Large intestine (tissue), 3 donors: ENCODE data around the gene DUSP10. TPM values are rescaled to one million over a fixed set of nuclear protein-coding genes. Genes with fewer than 3 reads are reported as not detected.

Experiments
- DNase-seq, 2 donors: peaks; one replicate each; pipeline versions ENCODE4 v3.0.0 to v3.0.0-alpha.2; 2013
- H3K27ac ChIP-seq: one replicate; pipeline ENCODE4 v1.5.1; 2013; ENCODE audit warnings: low read length
- H3K27me3 ChIP-seq: 2 replicates; pipeline ENCODE4 v1.6.1; 2013; ENCODE audit warnings: low read length; ENCODE audit not compliant: control insufficient read depth, insufficient read depth
- H3K36me3 ChIP-seq: 2 replicates; pipeline ENCODE4 v1.6.1; 2013; ENCODE audit warnings: low read length; ENCODE audit not compliant: control insufficient read depth, insufficient read depth
- H3K4me1 ChIP-seq: one replicate; pipeline ENCODE4 v1.6.1; 2013; ENCODE audit warnings: low read length; ENCODE audit not compliant: control insufficient read depth, insufficient read depth
- H3K4me3 ChIP-seq: one replicate; pipeline ENCODE4 v1.5.1; 2013; ENCODE audit warnings: low read length
- H3K9me3 ChIP-seq: one replicate; pipeline ENCODE4 v1.6.1; 2013; ENCODE audit warnings: mild to moderate bottlenecking, low read depth, low read length, moderate library complexity; ENCODE audit not compliant: control insufficient read depth
- WGBS: methylation state at CpG from one replicate; pipeline ENCODE4 v1.1.5; 2013; ENCODE audit warnings: low lambda C conversion rate; ENCODE audit not compliant: insufficient coverage; 5-methylcytosine and 5-hydroxymethylcytosine counted together
- polyA plus RNA-seq: library from polyadenylated mRNA; unstranded; fragments of 120-200 nt; gene quantifications from one replicate; pipeline ENCODE4 v1.2.1, GENCODE V29; 2013

Gene DUSP10
- polyA plus RNA-seq, 1 donor, result 4.0 TPM

GRCh38 chr1:221734187-221734586 is 7.7 kb downstream of the DUSP10 start:
- DNase-seq, result no peak
- no peaks in the 10 kb centered on the region for H3K9me3 ChIP-seq
- H3K4me3 ChIP-seq, result no peak overlapping the region
- no peaks in the 10 kb centered on the region for H3K4me1 ChIP-seq
- H3K27ac ChIP-seq, result no peak overlapping the region
- peaks cover 4% of the 10 kb centered on the region for H3K36me3 ChIP-seq
- H3K27me3 ChIP-seq, result peaks cover under 1% of the 10 kb centered on the region

- H3K9me3 ChIP-seq, result no peaks in the 10 kb centered on the region
- no peaks in the 10 kb centered on the region for H3K4me1 ChIP-seq
- H3K27ac ChIP-seq, result no peak overlapping the region
These were observed 9.8 kb downstream of the DUSP10 start for GRCh38 chr1:221732052-221732451.

GRCh38 chr1:221729771-221730330 is 12.0 kb downstream of the DUSP10 start:
- H3K4me3 ChIP-seq, result no peak overlapping the region
- 85% methylated on average over 2 of the region's 6 CpGs for WGBS
- H3K4me1 ChIP-seq, result no peaks in the 10 kb centered on the region
- DNase-seq, result no peak
- no peaks in the 10 kb centered on the region for H3K27me3 ChIP-seq
- H3K36me3 ChIP-seq, result no peaks in the 10 kb centered on the region
- H3K27ac ChIP-seq, result no peak overlapping the region
- no peaks in the 10 kb centered on the region for H3K9me3 ChIP-seq

More at GRCh38 chr1:221732052-221732451, 9.8 kb downstream of the DUSP10 start:
- H3K27me3 ChIP-seq, result no peaks in the 10 kb centered on the region
- no peak for DNase-seq
- peaks cover 4% of the 10 kb centered on the region for H3K36me3 ChIP-seq
- no peak overlapping the region for H3K4me3 ChIP-seq

- no peak for DNase-seq
- WGBS, result no CpG with 5 or more reads among the region's 1 CpG
- Histone ChIP-seq H3K4me3 (no peak overlapping the region), H3K9me3 (no peaks in the 10 kb centered on the region), H3K36me3 (no peaks in the 10 kb centered on the region), H3K27me3 (no peaks in the 10 kb centered on the region), H3K4me1 (no peaks in the 10 kb centered on the region), H3K27ac (no peak overlapping the region)
These were observed 13.8 kb downstream of the DUSP10 start for GRCh38 chr1:221728037-221728505.

- no peak overlapping the region for H3K27ac ChIP-seq
- no peak overlapping the region for H3K4me3 ChIP-seq
- WGBS, result no CpG with 5 or more reads among the region's 3 CpGs
- no peaks in the 10 kb centered on the region for H3K27me3 ChIP-seq
- no peaks in the 10 kb centered on the region for H3K36me3 ChIP-seq
- no peaks in the 10 kb centered on the region for H3K4me1 ChIP-seq
- DNase-seq, result no peak
- H3K9me3 ChIP-seq, result no peaks in the 10 kb centered on the region
These were observed 14.5 kb downstream of the DUSP10 start for GRCh38 chr1:221727146-221728036.

GRCh38 chr1:221725735-221726672 is 15.9 kb downstream of the DUSP10 start:
- Histone ChIP-seq H3K4me1 (no peaks in the 10 kb centered on the region), H3K4me3 (no peak overlapping the region)
- WGBS, result no CpG with 5 or more reads among the region's 3 CpGs

GRCh38 chr1:221724931-221725605 is 16.8 kb downstream of the DUSP10 start:
- Histone ChIP-seq H3K4me3 (no peak overlapping the region), H3K4me1 (no peaks in the 10 kb centered on the region), H3K27ac (no peak overlapping the region), H3K27me3 (no peaks in the 10 kb centered on the region), H3K9me3 (no peaks in the 10 kb centered on the region), H3K36me3 (no peaks in the 10 kb centered on the region)
- DNase-seq, result no peak
- no CpG with 5 or more reads among the region's 4 CpGs for WGBS

More at GRCh38 chr1:221725735-221726672, 15.9 kb downstream of the DUSP10 start:
- no peak for DNase-seq
- Histone ChIP-seq H3K27ac (no peak overlapping the region), H3K27me3 (no peaks in the 10 kb centered on the region), H3K36me3 (no peaks in the 10 kb centered on the region), H3K9me3 (no peaks in the 10 kb centered on the region)

- H3K36me3 ChIP-seq, result no peaks in the 10 kb centered on the region
- WGBS, result no CpG with 5 or more reads among the region's 3 CpGs
- H3K27ac ChIP-seq, result no peak overlapping the region
- no peaks in the 10 kb centered on the region for H3K4me1 ChIP-seq
- no peaks in the 10 kb centered on the region for H3K9me3 ChIP-seq
- no peak for DNase-seq
- no peaks in the 10 kb centered on the region for H3K27me3 ChIP-seq
- no peak overlapping the region for H3K4me3 ChIP-seq
These were observed 18.0 kb downstream of the DUSP10 start for GRCh38 chr1:221723848-221724236.

GRCh38 chr1:221723018-221723847 is 18.7 kb downstream of the DUSP10 start:
- no peaks in the 10 kb centered on the region for H3K4me1 ChIP-seq

More at GRCh38 chr1:221723018-221723847, 18.7 kb downstream of the DUSP10 start:
- Histone ChIP-seq H3K27ac (no peak overlapping the region), H3K9me3 (no peaks in the 10 kb centered on the region), H3K4me3 (no peak overlapping the region), H3K36me3 (no peaks in the 10 kb centered on the region), H3K27me3 (no peaks in the 10 kb centered on the region)
- WGBS, result no CpG with 5 or more reads among the region's 1 CpG
- DNase-seq, result no peak
